ENCODE measurements around the gene TIE1. TPM values are rescaled to one million over a fixed set of nuclear protein-coding genes. Genes with fewer than 3 reads are reported as not detected.

The TIE1 gene
- total and polyA plus RNA-seq, 3 donors from 2014 or later = 10.5 to 16.8 (median 10.9) TPM

DNA sequence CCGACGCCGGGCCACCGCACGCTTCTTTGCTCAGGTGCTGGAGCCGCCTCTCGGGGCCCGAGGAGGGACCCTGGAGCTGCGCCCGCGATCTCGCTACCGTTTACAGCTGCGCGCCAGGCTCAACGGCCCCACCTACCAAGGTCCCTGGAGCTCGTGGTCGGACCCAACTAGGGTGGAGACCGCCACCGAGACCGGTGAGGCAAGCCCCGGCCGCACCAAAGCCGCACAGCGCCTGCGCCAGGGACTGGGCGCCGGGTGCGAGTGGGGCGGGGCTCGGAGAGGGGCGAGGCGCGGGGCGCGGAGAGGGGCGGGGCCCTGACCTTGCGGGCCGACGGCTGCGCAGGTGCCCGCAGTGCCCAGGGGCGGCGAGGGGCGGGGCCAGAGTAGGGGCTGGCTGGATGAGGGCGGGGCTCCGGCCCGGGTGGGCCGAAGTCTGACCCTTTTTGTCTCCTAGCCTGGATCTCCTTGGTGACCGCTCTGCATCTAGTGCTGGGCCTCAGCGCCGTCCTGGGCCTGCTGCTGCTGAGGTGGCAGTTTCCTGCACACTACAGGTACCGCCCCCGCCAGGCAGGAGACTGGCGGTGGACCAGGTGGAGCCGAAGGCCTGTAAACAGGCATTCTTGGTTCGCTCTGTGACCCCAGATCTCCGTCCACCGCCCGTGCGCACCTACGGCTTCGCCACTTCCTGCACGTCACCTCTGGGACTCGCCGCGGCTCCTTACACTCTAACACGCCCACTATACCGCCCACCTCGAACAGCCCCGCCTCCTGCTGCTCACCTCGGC is 48.2 kb downstream of the TIE1 start:
- 13 to 14% methylated on average over 20 to 23 of the region's 72 CpGs for WGBS, 2 donors
- H3K27ac ChIP-seq = peak overlapping the region; percentile 72 to 76
- no peaks in the 10 kb centered on the region for H3K36me3 ChIP-seq (ENCODE audit: low read depth, missing control alignments)
- peak; percentile 91 for DNase-seq
- no peaks in the 10 kb centered on the region for H3K4me1 ChIP-seq
- TF ChIP-seq, protein P1, sequence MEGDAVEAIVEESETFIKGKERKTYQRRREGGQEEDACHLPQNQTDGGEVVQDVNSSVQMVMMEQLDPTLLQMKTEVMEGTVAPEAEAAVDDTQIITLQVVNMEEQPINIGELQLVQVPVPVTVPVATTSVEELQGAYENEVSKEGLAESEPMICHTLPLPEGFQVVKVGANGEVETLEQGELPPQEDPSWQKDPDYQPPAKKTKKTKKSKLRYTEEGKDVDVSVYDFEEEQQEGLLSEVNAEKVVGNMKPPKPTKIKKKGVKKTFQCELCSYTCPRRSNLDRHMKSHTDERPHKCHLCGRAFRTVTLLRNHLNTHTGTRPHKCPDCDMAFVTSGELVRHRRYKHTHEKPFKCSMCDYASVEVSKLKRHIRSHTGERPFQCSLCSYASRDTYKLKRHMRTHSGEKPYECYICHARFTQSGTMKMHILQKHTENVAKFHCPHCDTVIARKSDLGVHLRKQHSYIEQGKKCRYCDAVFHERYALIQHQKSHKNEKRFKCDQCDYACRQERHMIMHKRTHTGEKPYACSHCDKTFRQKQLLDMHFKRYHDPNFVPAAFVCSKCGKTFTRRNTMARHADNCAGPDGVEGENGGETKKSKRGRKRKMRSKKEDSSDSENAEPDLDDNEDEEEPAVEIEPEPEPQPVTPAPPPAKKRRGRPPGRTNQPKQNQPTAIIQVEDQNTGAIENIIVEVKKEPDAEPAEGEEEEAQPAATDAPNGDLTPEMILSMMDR (IDR thresholded peaks at IDR 0.05) = no peak
- TF ChIP-seq POLR2A (IDR thresholded peaks at IDR 0.05) = no peak
- peak overlapping the region; percentile 48 to 77 for H3K4me3 ChIP-seq
- no peaks in the 10 kb centered on the region for H3K27me3 ChIP-seq
- no peaks in the 10 kb centered on the region for H3K9me3 ChIP-seq
- intact Hi-C loops (cut with DNase I; ENCODE audit: low total_unique reads) = no loop called here

DNA sequence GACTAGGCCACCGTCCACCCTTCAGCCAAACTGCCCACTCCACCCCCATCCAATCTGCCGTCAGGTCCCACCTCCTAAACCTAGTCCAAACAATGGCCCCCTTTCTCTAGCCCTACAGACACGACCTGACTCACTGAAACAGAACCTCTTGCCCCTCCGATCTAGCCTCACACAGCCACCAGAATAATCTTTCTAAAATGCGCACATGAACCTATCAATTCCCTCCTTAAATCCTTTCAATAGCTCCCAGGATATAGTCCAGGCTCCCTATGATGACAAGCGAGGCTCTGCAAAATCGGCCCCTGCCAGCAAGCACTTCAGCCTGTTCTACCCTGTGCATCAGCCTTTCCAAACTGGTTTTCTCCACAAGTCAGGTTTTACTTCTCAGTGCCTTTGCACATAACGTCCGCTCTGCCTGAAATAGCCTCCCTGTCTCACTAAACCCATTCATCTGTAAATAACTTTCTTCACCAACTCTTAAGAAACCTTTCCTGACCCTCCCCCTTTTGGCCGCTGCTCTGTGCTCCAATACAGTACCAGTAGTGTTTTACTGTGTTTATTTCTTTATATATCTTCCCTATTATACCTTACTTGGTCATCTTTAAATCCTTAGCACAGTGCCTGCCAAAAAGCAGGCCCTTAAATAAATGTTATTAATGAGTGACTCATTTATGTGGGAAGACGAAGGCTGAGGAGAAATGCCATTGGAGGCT is 49.0 kb downstream of the TIE1 start:
- TF ChIP-seq, protein P1 (IDR thresholded peaks at IDR 0.05) = no peak
- TF ChIP-seq POLR2A (IDR thresholded peaks at IDR 0.05) = no peak
- Histone ChIP-seq H3K9me3 (no peaks in the 10 kb centered on the region), H3K27me3 (no peaks in the 10 kb centered on the region), H3K4me3 (peak overlapping the region; percentile 48 to 77), H3K27ac (peak overlapping the region; percentile 61 to 72), H3K36me3 (ENCODE audit: low read depth, missing control alignments) (no peaks in the 10 kb centered on the region), H3K4me1 (no peaks in the 10 kb centered on the region)
- 46 to 47% methylated on average over 11 of the region's 11 CpGs for WGBS, 2 donors
- no peak for DNase-seq
- intact Hi-C loops (cut with DNase I; ENCODE audit: low total_unique reads) = no loop called here

DNA sequence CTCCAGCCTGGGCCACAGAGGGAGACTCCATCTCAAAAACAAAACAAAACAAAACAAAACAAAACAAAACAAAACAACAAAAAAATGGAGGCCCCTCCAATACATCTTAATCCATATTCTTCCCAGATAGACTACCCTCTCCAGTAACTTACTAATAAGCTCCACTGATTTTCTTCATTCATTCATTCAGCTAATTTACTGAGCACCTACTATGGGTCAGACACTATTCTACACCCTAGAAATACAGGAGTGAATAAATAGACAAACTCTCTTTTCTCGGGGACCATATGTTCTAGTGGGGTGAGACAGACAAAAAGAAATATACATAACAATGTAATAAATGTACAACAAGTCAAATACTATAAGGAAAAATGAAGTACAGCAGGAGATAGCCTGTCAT is 50.2 kb downstream of the TIE1 start:
- DNase-seq = no peak
- Histone ChIP-seq H3K4me3 (no peak overlapping the region), H3K4me1 (no peaks in the 10 kb centered on the region), H3K27ac (no peak overlapping the region), H3K9me3 (no peaks in the 10 kb centered on the region), H3K27me3 (no peaks in the 10 kb centered on the region), H3K36me3 (ENCODE audit: low read depth, missing control alignments) (no peaks in the 10 kb centered on the region)
- TF ChIP-seq, protein P1 (IDR thresholded peaks at IDR 0.05) = no peak
- TF ChIP-seq POLR2A (IDR thresholded peaks at IDR 0.05) = no peak
- WGBS, 2 donors = 97% methylated on average over 1 of the region's 1 CpG
- intact Hi-C loops (cut with DNase I; ENCODE audit: low total_unique reads) = no loop called here

GRCh38 chr1:43351421-43352350 is 50.9 kb downstream of the TIE1 start:
- Histone ChIP-seq H3K27ac (no peak overlapping the region), H3K27me3 (no peaks in the 10 kb centered on the region), H3K9me3 (no peaks in the 10 kb centered on the region), H3K36me3 (ENCODE audit: low read depth, missing control alignments) (no peaks in the 10 kb centered on the region), H3K4me3 (no peak overlapping the region), H3K4me1 (no peaks in the 10 kb centered on the region)
- no peak for TF ChIP-seq POLR2A (IDR thresholded peaks at IDR 0.05)
- TF ChIP-seq, protein P1 (IDR thresholded peaks at IDR 0.05) = no peak
- WGBS, 2 donors = 87 to 93% methylated on average over 10 of the region's 10 CpGs
- intact Hi-C loops (cut with DNase I; ENCODE audit: low total_unique reads) = no loop called here
- no peak for DNase-seq
